Activated CD4-positive, CD25-positive, alpha-beta regulatory T cell (primary cell): Measurements from ENCODE around the gene DOK3.

Source experiments
- DNase-seq, 4 experiments: peaks; one replicate each; lab custom pipeline; 2025; lab: John Stamatoyannopoulos, UW

Gene DOK3

GRCh38 chr5:177478711-177479646 lies 30.6 kb downstream of the DOK3 start:
- no peak for DNase-seq

- DNase-seq = no peak
Observed at GRCh38 chr5:177477701-177478477, 31.7 kb downstream of the DOK3 start.

GRCh38 chr5:177476531-177477233 lies 32.9 kb downstream of the DOK3 start:
- no peak for DNase-seq

- DNase-seq = no peak
Observed at GRCh38 chr5:177475563-177476427, 33.8 kb downstream of the DOK3 start.

GRCh38 chr5:177474846-177475562 lies 34.6 kb downstream of the DOK3 start:
- DNase-seq = no peak

- DNase-seq = no peak
Observed at GRCh38 chr5:177474002-177474476, 35.6 kb downstream of the DOK3 start.

- no peak for DNase-seq
Observed at GRCh38 chr5:177473443-177474001, 36.1 kb downstream of the DOK3 start, which contains the start of gene DBN1. Gene DBN1 (minus strand): TSS chr5:177473634. CDS start chr5:177473521, 113 bp downstream.

- DNase-seq = no peak
Observed at GRCh38 chr5:177472460-177473442, 36.9 kb downstream of the DOK3 start.

GRCh38 chr5:177471610-177472356 lies 37.8 kb downstream of the DOK3 start:
- no peak for DNase-seq

GRCh38 chr5:177470759-177471536 lies 38.7 kb downstream of the DOK3 start:
- no peak for DNase-seq

- no peak for DNase-seq
Observed at GRCh38 chr5:177469750-177470525, 39.7 kb downstream of the DOK3 start.

- DNase-seq = no peak
Observed at GRCh38 chr5:177468685-177469628, 40.7 kb downstream of the DOK3 start.

GRCh38 chr5:177468329-177468684 lies 41.3 kb downstream of the DOK3 start:
- no peak for DNase-seq

- DNase-seq = no peak
Observed at GRCh38 chr5:177467436-177467835, 42.2 kb downstream of the DOK3 start.

GRCh38 chr5:177466861-177467260 lies 42.8 kb downstream of the DOK3 start:
- no peak for DNase-seq
